Right hindlimb (tissue), 1 donor: ENCODE data around the gene MYOF.

ENCODE experiments used
- DNase-seq: peaks from one replicate; pipeline ENCODE4 v3.0.0-alpha.2; 2018

MYOF gene

DNA sequence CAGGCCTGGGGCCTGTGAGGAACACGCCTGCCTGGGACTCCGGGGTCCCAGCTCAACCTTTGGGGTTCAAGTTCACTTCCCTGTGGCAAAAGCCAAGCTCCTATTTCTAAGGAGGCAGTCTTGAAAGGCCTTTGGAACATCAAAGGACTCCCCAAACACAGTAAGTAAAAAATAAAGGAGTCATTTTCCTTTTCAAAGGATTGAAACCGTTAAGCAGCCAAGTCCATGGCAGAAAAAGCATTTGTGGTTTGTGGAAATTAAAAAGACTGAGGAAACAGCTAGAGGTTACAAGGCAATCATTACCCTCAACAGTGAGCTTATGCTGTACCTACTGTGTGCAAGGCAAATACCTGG, 200.8 kb downstream of the MYOF start:
- no peak for DNase-seq

DNA sequence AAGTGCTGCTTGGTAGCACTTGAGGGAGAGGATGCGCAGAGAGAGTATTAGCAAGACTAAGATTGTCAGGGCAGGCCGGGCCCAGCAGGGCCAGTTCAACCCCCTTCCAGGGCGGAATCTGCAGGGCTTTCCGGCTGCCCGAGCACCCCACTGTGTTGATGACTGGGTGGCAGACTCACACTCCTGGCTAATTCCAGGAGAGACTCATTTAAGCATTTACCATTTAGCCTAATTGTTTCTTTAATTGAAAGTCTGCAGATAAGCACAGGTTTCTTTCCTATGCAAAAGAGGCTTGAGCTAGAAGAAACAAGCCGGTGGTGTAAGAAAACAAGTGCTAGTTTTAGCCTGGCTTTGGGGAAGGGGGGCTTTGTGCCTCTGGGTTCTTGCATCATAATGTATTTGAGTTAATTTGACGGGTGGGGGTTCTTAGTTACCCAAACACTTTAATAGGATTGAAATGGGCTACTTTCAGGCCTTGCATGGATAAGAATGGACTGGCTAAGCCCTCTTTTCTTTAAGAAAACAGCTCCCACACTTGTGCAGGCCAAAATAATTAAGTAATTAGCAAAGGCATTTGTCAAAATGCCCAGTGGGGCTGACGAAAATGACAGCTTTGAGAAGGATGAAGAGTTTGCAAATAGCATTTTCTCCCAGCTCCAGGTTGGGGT, 201.3 kb downstream of the MYOF start:
- DNase-seq, result no peak

DNA sequence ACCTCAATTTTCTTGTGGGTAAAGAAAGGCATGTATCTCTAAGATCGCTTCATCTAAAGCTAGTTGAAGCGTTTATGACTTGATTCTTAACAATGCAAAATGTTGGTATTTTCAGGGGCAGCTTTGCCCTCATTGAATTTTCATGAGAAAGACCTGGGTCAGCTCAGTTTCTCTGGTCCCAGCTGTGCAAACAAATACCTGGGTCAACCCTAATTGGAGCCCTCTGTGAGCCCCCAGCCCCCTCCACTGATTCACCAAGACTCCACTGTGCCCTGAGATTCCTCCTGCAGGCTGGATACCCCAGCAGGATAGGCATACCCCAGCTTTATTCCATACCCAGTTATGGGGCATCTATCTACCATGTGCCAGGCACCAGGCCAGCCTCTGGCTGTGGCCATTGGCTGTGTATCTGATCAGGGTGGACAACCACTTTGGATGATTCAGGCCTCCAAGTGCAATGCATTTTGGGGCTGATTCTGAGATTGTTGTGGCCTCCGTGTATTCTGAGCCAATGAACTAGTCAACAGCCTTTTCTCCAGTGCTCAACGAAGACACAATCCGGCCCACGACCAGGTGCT, 201.9 kb downstream of the MYOF start:
- DNase-seq, result no peak

DNA sequence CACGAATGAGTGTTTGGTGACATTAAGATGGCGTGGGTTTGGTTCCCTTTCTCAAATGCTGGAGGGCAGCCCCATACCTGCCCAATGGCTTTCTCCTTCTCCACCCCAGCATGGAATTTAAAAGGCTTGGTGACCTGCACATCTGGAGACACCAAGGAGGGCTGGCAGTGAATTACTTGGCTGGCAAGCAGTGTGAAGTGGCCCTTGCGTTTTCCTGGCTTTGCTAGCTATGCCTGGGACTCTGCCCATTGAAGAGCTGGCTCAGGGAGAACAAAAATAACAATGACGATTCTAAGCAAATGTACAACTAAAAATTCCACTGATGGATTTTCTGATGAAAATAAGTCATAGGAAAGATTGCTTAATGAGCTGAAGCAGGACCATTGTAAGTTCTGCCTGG, 204.8 kb downstream of the MYOF start:
- DNase-seq, result no peak

DNA sequence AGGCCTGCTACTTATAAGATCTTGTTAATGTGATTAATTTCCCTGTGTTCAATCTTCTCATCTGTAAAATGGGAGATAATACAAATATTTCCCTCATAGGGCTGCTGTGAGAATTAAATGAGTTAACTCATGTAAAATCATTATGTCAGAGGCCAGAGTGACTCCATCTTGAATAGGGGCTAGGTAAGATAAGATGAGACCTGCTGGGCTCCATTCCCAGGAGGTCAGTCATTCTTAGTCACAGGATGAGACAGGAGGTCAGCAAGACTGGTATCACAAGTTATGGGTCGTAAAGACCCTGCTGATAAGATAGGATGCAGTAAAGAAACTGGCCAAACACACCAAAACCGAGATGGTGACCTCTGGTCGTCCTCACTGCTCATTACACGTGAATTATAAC, 207.7 kb downstream of the MYOF start:
- no peak for DNase-seq

DNA sequence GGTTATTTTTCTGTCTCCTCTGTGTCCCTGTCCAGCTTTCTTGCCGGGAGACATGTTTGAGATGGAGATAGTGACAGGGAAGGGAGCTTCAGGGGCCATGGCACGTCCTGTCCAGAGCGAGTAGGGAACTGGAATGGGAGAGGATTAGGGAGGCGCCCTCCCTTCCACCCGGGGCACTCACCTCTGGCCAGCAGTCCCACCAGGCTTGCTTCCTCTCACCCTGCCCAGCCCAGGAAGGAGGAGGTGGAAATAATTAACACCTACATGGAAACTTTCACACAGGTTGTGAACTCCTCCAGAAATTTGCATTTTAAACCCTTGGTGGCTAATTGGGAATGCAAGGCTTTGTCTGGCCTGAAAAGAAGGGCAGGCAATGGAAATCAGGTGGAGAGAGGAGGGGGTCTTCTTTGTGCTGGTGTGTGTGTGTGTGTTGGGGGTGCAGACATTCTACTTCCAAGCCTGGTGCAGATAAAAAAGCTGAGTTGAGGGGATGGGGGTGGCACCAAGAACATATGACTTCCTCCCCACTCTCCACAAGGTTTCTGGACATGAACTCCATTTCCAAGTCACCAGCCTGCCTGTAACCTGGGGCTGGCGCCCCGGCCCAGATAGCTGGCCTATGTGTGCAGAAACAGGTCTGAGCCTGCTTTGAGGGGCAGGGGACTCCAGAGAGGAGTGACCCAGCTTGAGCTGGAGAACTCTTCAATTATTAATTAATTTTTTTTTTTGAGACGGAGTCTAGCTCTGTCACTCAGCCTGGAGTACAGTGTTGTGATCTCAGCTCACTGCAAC, 209.1 kb downstream of the MYOF start:
- DNase-seq, result no peak

DNA sequence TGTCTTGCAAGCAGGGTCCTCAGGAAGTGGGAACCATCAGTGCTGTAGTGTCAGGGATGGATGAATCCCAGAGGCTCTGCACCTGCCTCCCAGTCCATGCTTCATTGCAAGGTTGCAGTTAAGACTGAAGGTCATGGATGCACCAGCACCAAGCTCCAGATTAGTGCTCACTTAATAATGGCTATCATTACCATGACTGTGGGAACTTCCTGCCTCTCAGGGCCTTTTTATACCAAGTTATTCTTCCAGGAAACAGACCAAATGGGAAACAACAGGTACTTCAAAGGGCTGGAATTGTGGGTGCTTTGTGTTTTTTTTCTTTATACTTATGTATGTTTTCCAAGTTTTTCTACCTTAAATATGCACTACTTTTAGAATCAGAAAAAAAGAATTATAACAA, 210.8 kb downstream of the MYOF start:
- no peak for DNase-seq

DNA sequence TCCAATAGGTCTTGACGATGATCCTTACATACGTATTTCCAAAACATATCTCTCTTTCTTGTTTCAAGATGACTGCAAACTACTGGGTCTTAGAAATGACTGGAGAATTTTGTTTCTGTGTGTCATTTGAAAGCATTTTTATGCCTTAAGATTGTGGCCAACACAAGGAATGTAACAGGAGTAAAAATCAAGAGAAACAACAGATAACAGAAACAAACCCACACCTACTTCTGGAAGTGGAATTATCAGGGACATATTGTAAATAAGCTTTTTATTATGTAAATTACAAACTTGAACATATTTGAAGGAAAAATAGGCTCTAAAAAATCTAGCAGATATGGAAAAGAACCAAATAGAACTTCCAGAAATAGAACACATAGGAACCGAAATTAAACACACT, 212.9 kb downstream of the MYOF start:
- DNase-seq, result no peak

DNA sequence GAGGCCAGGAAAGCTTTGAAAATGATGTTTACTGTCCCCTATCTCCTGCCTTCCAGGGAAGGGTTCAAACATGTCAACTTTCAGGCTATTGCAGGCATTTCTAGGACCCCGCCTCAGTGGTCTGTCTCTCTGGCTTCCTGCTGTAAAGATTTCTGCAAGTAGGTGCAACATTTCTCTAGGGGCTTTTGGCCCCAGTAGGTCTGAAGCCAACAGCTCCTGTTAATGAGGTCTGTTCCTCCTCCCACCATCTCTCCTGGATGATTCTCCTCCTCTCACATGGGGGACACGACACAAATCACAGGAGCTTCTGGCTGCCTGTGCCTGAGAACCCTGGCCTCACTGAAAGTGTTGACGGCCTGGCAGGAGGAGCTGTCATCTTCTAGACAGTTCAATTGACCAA, 214.1 kb downstream of the MYOF start:
- no peak for DNase-seq

DNA sequence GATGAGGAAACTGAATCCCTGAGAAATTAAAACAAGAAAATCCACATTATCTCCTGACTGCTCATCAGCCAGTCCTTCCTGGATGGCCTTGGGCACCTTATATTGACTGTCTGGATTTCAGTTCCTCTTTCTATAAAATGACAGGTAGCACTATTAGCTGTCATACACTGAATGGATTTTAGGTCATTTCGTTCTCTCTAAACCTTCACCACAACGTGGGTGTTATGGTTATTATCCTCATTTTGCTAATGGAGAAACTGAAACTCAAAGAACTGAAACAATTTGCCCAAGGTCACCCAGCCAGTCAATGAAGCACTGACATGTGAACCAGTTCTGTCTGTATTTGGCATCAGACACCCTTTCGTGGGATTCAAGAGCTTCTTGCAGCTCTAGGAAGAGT, 214.6 kb downstream of the MYOF start:
- DNase-seq, result no peak

DNA sequence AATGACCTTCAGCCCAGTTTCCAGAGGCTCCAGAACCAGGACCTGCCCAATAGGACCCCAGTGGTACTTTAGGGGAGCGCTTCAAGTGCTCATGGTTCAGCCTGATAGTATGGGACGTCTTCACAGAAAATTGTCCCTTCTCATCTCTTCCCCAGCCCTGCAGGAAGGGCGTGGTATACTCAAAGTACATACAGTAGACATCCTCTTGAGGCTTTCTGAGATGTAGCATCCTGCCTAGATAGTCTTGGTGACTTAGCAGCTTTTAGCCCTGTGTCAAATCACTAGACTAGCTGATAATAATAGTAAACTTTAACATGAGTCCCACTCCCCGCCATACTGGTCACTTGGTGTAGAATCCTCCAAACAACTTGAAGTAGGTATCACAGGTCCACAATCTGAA, 215.3 kb downstream of the MYOF start:
- DNase-seq, result no peak

DNA sequence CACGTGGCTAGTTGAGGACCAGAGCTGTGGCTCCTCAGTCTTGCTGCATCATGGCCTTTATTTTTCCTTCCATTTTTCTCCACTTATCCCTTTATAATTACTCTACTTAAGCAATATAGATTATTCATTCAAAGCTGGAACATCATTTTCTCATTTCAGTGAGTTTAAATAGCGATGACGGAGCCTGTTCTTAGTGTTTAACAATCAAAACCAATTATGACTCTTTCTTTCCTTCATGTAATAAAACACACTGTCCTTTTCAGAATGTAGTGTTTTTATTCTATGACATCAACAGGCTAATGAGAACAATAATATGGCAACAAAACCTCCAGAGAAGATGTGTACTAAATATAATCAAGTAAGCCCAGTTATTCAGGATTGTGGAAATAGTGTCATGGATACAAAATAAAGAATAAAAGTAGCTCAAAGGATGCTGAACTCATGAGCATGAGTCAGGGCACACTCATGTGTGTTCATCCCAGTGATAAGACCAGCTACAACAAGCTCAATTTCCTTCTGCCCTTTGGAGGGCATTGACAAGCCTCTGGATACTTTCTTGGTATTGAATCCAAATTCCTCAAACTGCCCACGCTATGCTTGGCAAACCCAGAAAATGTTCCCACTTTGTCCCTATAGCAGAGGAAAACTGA, 220.0 kb downstream of the MYOF start:
- no peak for DNase-seq

DNA sequence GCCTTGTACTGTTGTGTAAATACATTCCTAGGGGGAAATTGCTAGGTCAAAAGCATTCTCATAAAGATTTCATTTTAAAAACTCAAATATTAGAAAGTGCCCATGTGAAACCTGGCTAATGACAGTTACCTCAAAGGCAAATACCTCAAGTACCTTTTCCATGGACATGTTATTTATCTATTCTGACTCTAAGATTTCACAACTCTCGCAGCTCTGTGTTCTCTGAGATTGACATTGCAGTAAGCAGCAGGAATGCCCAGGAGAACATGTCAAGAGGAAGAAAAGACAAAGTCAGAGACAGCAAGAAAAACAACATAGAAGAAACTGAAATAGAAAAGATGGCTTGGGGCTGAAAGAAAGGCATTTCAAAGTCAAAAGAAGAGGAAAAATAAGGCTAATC, 221.0 kb downstream of the MYOF start:
- no peak for DNase-seq

DNA sequence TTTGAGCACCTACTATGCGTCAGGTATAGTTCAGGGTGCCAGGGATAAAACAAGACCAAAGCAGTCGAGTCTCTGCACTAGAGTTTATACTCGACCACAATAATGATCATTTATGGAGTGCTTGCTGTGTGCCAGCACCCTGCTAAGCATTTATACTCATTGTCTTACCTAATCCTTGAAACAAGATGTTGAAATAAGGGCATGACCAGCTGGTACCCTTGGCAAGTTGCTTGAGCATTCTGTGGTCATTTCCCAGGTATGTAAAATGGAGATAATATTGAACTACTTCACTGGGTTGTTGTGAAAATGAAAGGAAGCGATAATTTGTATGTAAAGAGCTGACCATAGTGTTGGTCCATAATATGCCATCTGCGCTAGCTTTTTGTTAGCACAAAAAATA, 223.0 kb downstream of the MYOF start:
- no peak for DNase-seq
